GM12878 (cell line): ENCODE results near the gene TUBB4B. TPM values are rescaled to one million over a fixed set of nuclear protein-coding genes. Genes with fewer than 3 reads are reported as not detected.

Source experiments
- ATAC-seq: fragments of 200-7000 bp; cut with Tn5 transposase; 3 replicates; pipeline ENCODE4 v1.9.1; 2020; ENCODE audit warnings: mild to moderate bottlenecking, moderate library complexity
- BruUV-seq: library from RNA; stranded (reverse); fragments of 400-500 nt; replicated peaks from 2 replicates; lab custom pipeline; 2021; lab: Mats Ljungman, UMichigan
- CTCF ChIA-PET: fragments of 300-600 bp; sonication (Branson Sonifier 250); formaldehyde crosslinking; extraction: SDS; loops from one replicate; lab custom pipeline; 2021; ENCODE audit warnings: inconsistent platforms; lab: Yijun Ruan, JAX
- POLR2A ChIA-PET: fragments of 350-600 bp; formaldehyde crosslinking; extraction: SDS; loops from one replicate; lab custom pipeline; 2021; ENCODE audit warnings: inconsistent platforms; lab: Charles Lee
- RAD21 ChIA-PET: fragments of 300-600 bp; sonication (Branson Sonifier 250); formaldehyde crosslinking; loops from one replicate; lab custom pipeline; 2023; ENCODE audit warnings: antibody characterized with exemption; ENCODE audit not compliant: unreplicated experiment; lab: Charles Lee
- SMC1A ChIA-PET: fragments of 300-600 bp; sonication (Branson Sonifier 250); formaldehyde crosslinking; loops from one replicate; lab custom pipeline; 2023; ENCODE audit not compliant: unreplicated experiment, uncharacterized antibody; lab: Charles Lee
- DNase-seq: peaks from one replicate; pipeline ENCODE4 v3.0.0-alpha.2; 2011; ENCODE audit warnings: low read depth, low spot score
- FAIRE-seq: peaks from 3 replicates; lab custom pipeline; 2011; peaks lifted over from hg19 to GRCh38; lab: Jason Lieb, UNC
- H2AFZ ChIP-seq: 2 replicates; pipeline ENCODE4 v1.6.0; 2011; ENCODE audit warnings: low read depth, low read length, control low read depth; ENCODE audit not compliant: control insufficient read depth
- H3K27ac ChIP-seq: 2 replicates; pipeline ENCODE4 v1.5.1; 2011; ENCODE audit warnings: control low read depth; ENCODE audit not compliant: control insufficient read depth, insufficient read depth
- H3K27me3 ChIP-seq, 2 experiments: replicated peaks in 1 of 2; 2 replicates each; pipeline versions ENCODE4 v1.6.0 to v1.6.1; 2011; ENCODE audit warnings: low read length in 1 of 2; ENCODE audit not compliant: control insufficient read depth in 2 of 2, insufficient read depth in 2 of 2
- H3K36me3 ChIP-seq, 2 experiments: 2 replicates each; pipeline ENCODE4 v1.5.1; 2011; ENCODE audit warnings: low read length in 1 of 2; ENCODE audit not compliant: control insufficient read depth in 2 of 2, insufficient read depth in 2 of 2
- H3K4me1 ChIP-seq: 2 replicates; pipeline ENCODE4 v1.6.1; 2011; ENCODE audit warnings: mild to moderate bottlenecking, low read length, moderate library complexity, mixed read lengths; ENCODE audit not compliant: control insufficient read depth, insufficient read depth
- H3K4me2 ChIP-seq: 2 replicates; pipeline ENCODE4 v1.6.0; 2011; ENCODE audit warnings: control low read depth; ENCODE audit not compliant: control insufficient read depth, insufficient read depth
- H3K4me3 ChIP-seq: fragments of 200-600 bp; sonication (generic); 2 replicates; pipeline ENCODE4 v1.5.1; 2016
- H3K79me2 ChIP-seq: 2 replicates; pipeline ENCODE4 v1.6.0; 2011; ENCODE audit warnings: low read length; ENCODE audit not compliant: control insufficient read depth, insufficient read depth
- H3K9ac ChIP-seq: 2 replicates; pipeline ENCODE4 v1.8.0; 2011; ENCODE audit warnings: low read length, control low read depth, mixed read lengths; ENCODE audit not compliant: control insufficient read depth, insufficient read depth
- H3K9me3 ChIP-seq: replicated peaks from 3 replicates; pipeline ENCODE4 v1.5.1; 2011; ENCODE audit warnings: mild to moderate bottlenecking, low read length; ENCODE audit not compliant: control insufficient read depth, insufficient read depth
- H4K20me1 ChIP-seq: 2 replicates; pipeline ENCODE4 v1.6.0; 2011; ENCODE audit not compliant: control insufficient read depth, insufficient read depth
- BACH1 ChIP-seq: fragments of 450-650 bp; IDR thresholded peaks from 2 replicates; pipeline ENCODE4 v1.6.1; 2017; ENCODE audit warnings: mild to moderate bottlenecking, borderline replicate concordance
- CHD1 ChIP-seq: IDR thresholded peaks from 2 replicates; pipeline ENCODE4 v1.6.1; 2012; ENCODE audit warnings: low read depth, low read length, improper control_type of control experiment
- EED ChIP-seq: sonication (generic); IDR thresholded peaks from 2 replicates; pipeline ENCODE4 v1.6.1; 2016; ENCODE audit warnings: antibody characterized with exemption, low read depth
- EGR1 ChIP-seq, 2 experiments: IDR thresholded peaks; 1 replicate in 1 of 2; 2 replicates in 1 of 2; pipeline ENCODE4 v1.6.1; 2011 to 2012; ENCODE audit warnings: low read depth in 2 of 2, low read length in 2 of 2, borderline replicate concordance in 1 of 2, mild to moderate bottlenecking in 1 of 2, moderate library complexity in 1 of 2
- GATAD2B ChIP-seq: fragments of 450-650 bp; conservative IDR thresholded peaks from 2 replicates; pipeline ENCODE4 v1.6.1; 2017; ENCODE audit warnings: low read depth, mild to moderate bottlenecking, moderate library complexity
- HDGF ChIP-seq: fragments of 450-650 bp; IDR thresholded peaks from 2 replicates; pipeline ENCODE4 v1.6.1; 2016; ENCODE audit warnings: antibody characterized with exemption
- MXI1 ChIP-seq: fragments of 150-350 bp; IDR thresholded peaks from 2 replicates; pipeline ENCODE4 v1.6.1; 2011; ENCODE audit warnings: low read depth, mild to moderate bottlenecking, inconsistent platforms, low read length, improper control_type of control experiment
- RUNX3 ChIP-seq: IDR thresholded peaks from 2 replicates; pipeline ENCODE4 v1.6.1; 2012; ENCODE audit warnings: low read length, inconsistent platforms
- SIX5 ChIP-seq: IDR thresholded peaks from 2 replicates; pipeline ENCODE4 v1.6.1; 2011; ENCODE audit warnings: mild to moderate bottlenecking, low read depth, low read length, moderate library complexity; ENCODE audit not compliant: severe bottlenecking
- WRNIP1 ChIP-seq: IDR thresholded peaks from 2 replicates; pipeline ENCODE4 v1.6.1; 2011; ENCODE audit warnings: low read depth, low read length, improper control_type of control experiment, borderline replicate concordance
- ZNF24 ChIP-seq: fragments of 450-650 bp; IDR thresholded peaks from 2 replicates; pipeline ENCODE4 v1.6.1; 2017; ENCODE audit warnings: antibody characterized with exemption, mild to moderate bottlenecking
- WGBS: methylation state at CpG from one replicate; pipeline ENCODE4 v1.1.6; 2016; ENCODE audit warnings: low lambda C conversion rate; ENCODE audit not compliant: insufficient replicate concordance, insufficient coverage; ENCODE audit errors: missing lambda C conversion rate; 5-methylcytosine and 5-hydroxymethylcytosine counted together
- in situ Hi-C: fragments of 300-500 bp; cut with MboI; formaldehyde crosslinking; loops from 9 replicates; pipeline ENCODE4 v1.14.3; 2018; ENCODE audit warnings: mixed read lengths
- intact Hi-C: fragments of 100-400 bp; cut with micrococcal nuclease; formaldehyde crosslinking; loops from one replicate; pipeline ENCODE4 v1.14.2; 2022; ENCODE audit not compliant: unreplicated experiment
- polyA plus RNA-seq, 11 experiments: library from polyadenylated mRNA; depleted of rRNA in 4 of 11; unstranded in 6 of 11; stranded (reverse) in 5 of 11; fragments of >200 nt; fragmentation: Nextera tagmentation in 4 of 11; fragmentation: Illumina TruSeq in 1 of 11; extraction: Ambion mirVana in 4 of 11; extraction: Trizol in 1 of 11; gene quantifications; 1 replicate in 1 of 11; 2 replicates in 10 of 11; pipeline versions ENCODE4 v1.2.1 to v1.2.3, GENCODE V29; 2011 to 2016; ENCODE audit warnings: inconsistent platforms in 2 of 11, missing spikeins in 2 of 11, low read depth in 1 of 11
- total RNA-seq, 4 experiments: library from RNA; depleted of rRNA in 3 of 4; stranded (reverse); fragments of >200 nt in 3 of 4; fragmentation: Illumina TruSeq in 1 of 4; extraction: Trizol in 1 of 4; gene quantifications; 2 replicates each; pipeline versions ENCODE4 v1.2.1 to v1.2.3, GENCODE V29; 2013 to 2021
- TF ChIP-seq, protein P1 (sequence below): fragments of 450-650 bp; IDR thresholded peaks from 2 replicates; pipeline ENCODE4 v1.6.1; 2017; ENCODE audit warnings: mild to moderate bottlenecking, moderate library complexity
- TF ChIP-seq, protein P2 (sequence below): fragments of 450-650 bp; formaldehyde crosslinking; IDR thresholded peaks from 2 replicates; pipeline ENCODE4 v1.5.0; 2022; ENCODE audit warnings: mild to moderate bottlenecking, missing genetic modification characterization

The TUBB4B gene
- total and polyA plus RNA-seq, 10 of the 15 experiments (the other 5 are each of a cell fraction or from before 2014, with no cell fraction given), result 23.0 to 532 (median 254) TPM

DNA sequence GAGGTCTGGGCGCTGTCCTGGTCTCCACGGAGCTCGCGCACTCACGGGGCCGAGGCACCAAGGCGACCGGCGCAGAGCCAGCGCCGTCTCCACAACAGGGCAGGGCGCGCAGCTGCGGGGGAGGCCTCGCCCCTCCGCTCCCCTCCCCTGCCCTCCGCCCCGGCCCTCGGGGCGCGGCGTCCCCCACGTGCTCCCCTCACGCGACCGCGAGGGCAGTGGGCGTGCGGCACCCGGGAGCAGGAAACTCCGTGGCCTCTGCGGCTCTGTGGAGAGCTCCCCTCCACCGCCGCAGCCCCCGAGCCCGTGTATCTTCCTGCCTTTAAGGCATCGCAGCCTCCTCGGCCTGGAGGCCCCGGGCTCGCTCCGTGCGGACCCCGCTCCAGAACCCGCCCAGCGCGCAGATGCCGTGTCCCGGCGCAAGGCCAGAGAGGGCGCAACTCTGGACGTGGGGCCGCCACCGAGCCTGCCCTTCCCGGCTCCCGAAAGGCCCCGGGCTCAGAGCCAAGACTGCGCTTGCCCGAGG, 708 bp upstream of the TUBB4B start (continued):
- TF ChIP-seq EED, result peak; percentile 34; the same call in 1 of the 2 replicates

DNA sequence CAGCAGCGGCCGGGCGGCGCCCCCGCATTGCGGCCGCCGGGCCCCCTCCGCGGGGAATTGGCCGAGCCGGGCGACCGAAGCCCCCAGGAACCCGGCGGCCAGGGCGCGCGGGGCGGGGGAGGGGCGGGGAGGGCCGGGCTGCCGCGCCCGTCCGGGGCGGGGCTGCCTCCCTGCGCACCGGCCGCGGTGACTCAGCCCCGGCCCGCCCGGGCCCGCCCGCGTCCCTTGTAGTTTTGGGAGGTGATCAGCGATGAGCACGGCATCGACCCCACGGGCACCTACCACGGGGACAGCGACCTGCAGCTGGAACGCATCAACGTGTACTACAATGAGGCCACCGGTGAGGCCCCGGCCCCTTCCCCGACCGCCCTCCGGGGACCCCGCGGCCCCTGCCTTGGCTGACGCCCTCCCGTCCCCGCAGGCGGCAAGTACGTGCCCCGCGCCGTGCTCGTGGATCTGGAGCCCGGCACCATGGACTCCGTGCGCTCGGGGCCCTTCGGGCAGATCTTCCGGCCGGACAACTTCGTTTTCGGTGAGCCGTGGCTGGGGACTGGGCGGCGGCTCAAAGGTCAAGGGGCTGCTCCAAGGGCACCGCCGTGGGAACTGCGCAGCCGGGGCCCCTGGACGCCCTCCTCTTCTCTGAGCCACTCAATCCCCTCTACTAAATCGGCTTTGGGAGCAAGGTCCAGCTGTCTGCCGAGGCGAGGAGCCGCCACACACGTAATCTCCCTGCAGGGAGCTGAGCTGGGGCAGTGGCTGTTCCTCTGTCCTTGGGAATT, 592 bp downstream of the TUBB4B start:
- intact Hi-C loops (no loop called here), in situ Hi-C loops (no loop called here)
- 2% methylated on average over 53 of the region's 83 CpGs for WGBS
- ChIA-PET RAD21 (interaction anchor here (0.6 to 1.9 kb wide), 11 partner anchors 12 to 285 kb away, joined by 3 to 13 read pairs (median 3); partner anchors contain the start of genes NELFB, NRARP and RNF208), CTCF (interaction anchor here (0.6 to 5.3 kb wide), 10 partner anchors 12 to 207 kb away, joined by 3 to 52 read pairs (median 4); partner anchors contain the start of genes CYSRT1, NELFB, RNF208 and RNF224), POLR2A (interaction anchor here (1.0 to 9.2 kb wide), 15 partner anchors 13 to 249 kb away, joined by 3 to 112 read pairs (median 8); partner anchors contain the start of genes CYSRT1, EXD3, MAN1B1 and NELFB), SMC1A (interaction anchor here (1.0 to 1.7 kb wide), 4 partner anchors 19 to 155 kb away, joined by 3 to 6 read pairs (median 4); partner anchors contain the start of genes MAN1B1, NRARP and RNF208)
- peaks cover 38% of the 10 kb centered on the region for H3K4me1 ChIP-seq
- FAIRE-seq (no peak), ATAC-seq (no peak), DNase-seq (no peak)
- no peaks in the 10 kb centered on the region for H3K9me3 ChIP-seq
- H3K79me2 ChIP-seq, result peaks cover 30% of the 10 kb centered on the region
- H2AFZ ChIP-seq, result no peak overlapping the region
- H3K27ac ChIP-seq, result peak overlapping the region; percentile 39
- peak overlapping the region; percentile 91 for H3K4me2 ChIP-seq
- BruUV-seq, result no TSS peak
- H3K4me3 ChIP-seq, result peak overlapping the region; percentile 98
- H3K36me3 ChIP-seq, result peaks cover 8 to 14% of the 10 kb centered on the region in 2 experiments
- no peaks in the 10 kb centered on the region for H3K27me3 ChIP-seq
- H3K9ac ChIP-seq, result peak overlapping the region; percentile 63
- peaks cover 4% of the 10 kb centered on the region; the same call in 1 of the 2 replicates for H4K20me1 ChIP-seq
- no peak for TF ChIP-seq RUNX3
- TF ChIP-seq, protein P1, sequence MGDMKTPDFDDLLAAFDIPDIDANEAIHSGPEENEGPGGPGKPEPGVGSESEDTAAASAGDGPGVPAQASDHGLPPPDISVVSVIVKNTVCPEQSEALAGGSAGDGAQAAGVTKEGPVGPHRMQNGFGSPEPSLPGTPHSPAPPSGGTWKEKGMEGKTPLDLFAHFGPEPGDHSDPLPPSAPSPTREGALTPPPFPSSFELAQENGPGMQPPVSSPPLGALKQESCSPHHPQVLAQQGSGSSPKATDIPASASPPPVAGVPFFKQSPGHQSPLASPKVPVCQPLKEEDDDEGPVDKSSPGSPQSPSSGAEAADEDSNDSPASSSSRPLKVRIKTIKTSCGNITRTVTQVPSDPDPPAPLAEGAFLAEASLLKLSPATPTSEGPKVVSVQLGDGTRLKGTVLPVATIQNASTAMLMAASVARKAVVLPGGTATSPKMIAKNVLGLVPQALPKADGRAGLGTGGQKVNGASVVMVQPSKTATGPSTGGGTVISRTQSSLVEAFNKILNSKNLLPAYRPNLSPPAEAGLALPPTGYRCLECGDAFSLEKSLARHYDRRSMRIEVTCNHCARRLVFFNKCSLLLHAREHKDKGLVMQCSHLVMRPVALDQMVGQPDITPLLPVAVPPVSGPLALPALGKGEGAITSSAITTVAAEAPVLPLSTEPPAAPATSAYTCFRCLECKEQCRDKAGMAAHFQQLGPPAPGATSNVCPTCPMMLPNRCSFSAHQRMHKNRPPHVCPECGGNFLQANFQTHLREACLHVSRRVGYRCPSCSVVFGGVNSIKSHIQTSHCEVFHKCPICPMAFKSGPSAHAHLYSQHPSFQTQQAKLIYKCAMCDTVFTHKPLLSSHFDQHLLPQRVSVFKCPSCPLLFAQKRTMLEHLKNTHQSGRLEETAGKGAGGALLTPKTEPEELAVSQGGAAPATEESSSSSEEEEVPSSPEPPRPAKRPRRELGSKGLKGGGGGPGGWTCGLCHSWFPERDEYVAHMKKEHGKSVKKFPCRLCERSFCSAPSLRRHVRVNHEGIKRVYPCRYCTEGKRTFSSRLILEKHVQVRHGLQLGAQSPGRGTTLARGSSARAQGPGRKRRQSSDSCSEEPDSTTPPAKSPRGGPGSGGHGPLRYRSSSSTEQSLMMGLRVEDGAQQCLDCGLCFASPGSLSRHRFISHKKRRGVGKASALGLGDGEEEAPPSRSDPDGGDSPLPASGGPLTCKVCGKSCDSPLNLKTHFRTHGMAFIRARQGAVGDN, result 0 out of 2 replicates have a peak, but pooled peaks have one; percentile 9
- no peak for TF ChIP-seq WRNIP1
- TF ChIP-seq HDGF, result no peak
- 0 out of 2 replicates have a peak, but pooled peaks have one; percentile 3 for TF ChIP-seq GATAD2B
- TF ChIP-seq EGR1 (IDR thresholded peaks at IDR 0.05; ENCODE audit: borderline replicate concordance in 1 of 2, low read depth in 2 of 2, low read length in 2 of 2), result no peak
- no peak for TF ChIP-seq CHD1
- 0 out of 2 replicates have a peak, but pooled peaks have one; percentile 11 for TF ChIP-seq BACH1
- TF ChIP-seq MXI1, result 0 out of 2 replicates have a peak, but pooled peaks have one; percentile 9
- TF ChIP-seq ZNF24, result no peak
- TF ChIP-seq, protein P2, sequence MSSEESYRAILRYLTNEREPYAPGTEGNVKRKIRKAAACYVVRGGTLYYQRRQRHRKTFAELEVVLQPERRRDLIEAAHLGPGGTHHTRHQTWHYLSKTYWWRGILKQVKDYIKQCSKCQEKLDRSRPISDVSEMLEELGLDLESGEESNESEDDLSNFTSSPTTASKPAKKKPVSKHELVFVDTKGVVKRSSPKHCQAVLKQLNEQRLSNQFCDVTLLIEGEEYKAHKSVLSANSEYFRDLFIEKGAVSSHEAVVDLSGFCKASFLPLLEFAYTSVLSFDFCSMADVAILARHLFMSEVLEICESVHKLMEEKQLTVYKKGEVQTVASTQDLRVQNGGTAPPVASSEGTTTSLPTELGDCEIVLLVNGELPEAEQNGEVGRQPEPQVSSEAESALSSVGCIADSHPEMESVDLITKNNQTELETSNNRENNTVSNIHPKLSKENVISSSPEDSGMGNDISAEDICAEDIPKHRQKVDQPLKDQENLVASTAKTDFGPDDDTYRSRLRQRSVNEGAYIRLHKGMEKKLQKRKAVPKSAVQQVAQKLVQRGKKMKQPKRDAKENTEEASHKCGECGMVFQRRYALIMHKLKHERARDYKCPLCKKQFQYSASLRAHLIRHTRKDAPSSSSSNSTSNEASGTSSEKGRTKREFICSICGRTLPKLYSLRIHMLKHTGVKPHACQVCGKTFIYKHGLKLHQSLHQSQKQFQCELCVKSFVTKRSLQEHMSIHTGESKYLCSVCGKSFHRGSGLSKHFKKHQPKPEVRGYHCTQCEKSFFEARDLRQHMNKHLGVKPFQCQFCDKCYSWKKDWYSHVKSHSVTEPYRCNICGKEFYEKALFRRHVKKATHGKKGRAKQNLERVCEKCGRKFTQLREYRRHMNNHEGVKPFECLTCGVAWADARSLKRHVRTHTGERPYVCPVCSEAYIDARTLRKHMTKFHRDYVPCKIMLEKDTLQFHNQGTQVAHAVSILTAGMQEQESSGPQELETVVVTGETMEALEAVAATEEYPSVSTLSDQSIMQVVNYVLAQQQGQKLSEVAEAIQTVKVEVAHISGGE, result no peak
- TF ChIP-seq SIX5, result no peak
